ENCODE data around the gene DNM3. TPM values are rescaled to one million over a fixed set of nuclear protein-coding genes. Genes with fewer than 3 reads are reported as not detected.

DNM3 gene
- total RNA-seq, 1 donor: 0.72 TPM

DNA sequence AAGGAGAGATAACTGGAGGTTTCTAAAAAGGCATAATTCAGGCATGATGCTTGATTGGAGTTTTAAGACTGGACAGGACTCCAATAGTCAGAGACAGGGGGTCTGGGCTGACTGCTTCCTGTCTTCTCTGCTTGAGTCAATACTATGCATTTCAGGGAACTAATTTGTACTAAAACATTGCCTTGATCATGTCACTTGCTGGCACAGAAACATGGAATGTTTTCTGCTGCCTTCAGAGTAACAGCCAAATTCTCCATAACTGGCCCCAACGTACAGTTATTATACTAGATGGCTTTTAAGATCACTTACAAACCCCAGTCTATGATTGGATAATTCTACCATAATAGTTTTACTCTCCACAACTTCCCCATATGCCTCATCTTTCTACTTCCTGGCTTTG lies 247.0 kb downstream of the DNM3 start:
- no peaks in the 10 kb centered on the region for H3K9me3 ChIP-seq (ENCODE audit: low read depth, low read length)
- peaks cover 3% of the 10 kb centered on the region for H3K4me1 ChIP-seq (ENCODE audit: insufficient read depth, low read length)
- no peak overlapping the region for H3K27ac ChIP-seq (ENCODE audit: low read depth, low read length)
- no peaks in the 10 kb centered on the region for H3K36me3 ChIP-seq (ENCODE audit: insufficient read depth, low read length)
- H3K27me3 ChIP-seq (ENCODE audit: insufficient read depth, low read length): no peaks in the 10 kb centered on the region
- H3K79me2 ChIP-seq (ENCODE audit: insufficient read depth, low read length): no peaks in the 10 kb centered on the region
- no peak overlapping the region for H3K4me3 ChIP-seq (ENCODE audit: insufficient read depth, low read length)
- no peak for DNase-seq (ENCODE audit: insufficient read length, low spot score, missing footprints)
- TF ChIP-seq CTCF (IDR thresholded peaks at IDR 0.05; ENCODE audit: extremely low read depth, low read depth, low read length): no peak
- H3K4me2 ChIP-seq (ENCODE audit: insufficient read depth, low read length): no peak overlapping the region
- H2AFZ ChIP-seq (ENCODE audit: low read length): no peak overlapping the region
- no peaks in the 10 kb centered on the region for H4K20me1 ChIP-seq (ENCODE audit: insufficient read depth, low read length)

- Histone ChIP-seq H4K20me1 (ENCODE audit: insufficient read depth, low read length) (no peaks in the 10 kb centered on the region), H3K4me2 (ENCODE audit: insufficient read depth, low read length) (peak overlapping the region; percentile 39), H3K4me3 (ENCODE audit: insufficient read depth, low read length) (no peak overlapping the region), H3K36me3 (ENCODE audit: insufficient read depth, low read length) (no peaks in the 10 kb centered on the region), H3K79me2 (ENCODE audit: insufficient read depth, low read length) (no peaks in the 10 kb centered on the region), H3K9me3 (ENCODE audit: low read depth, low read length) (no peaks in the 10 kb centered on the region), H3K27me3 (ENCODE audit: insufficient read depth, low read length) (no peaks in the 10 kb centered on the region), H2AFZ (ENCODE audit: low read length) (no peak overlapping the region), H3K27ac (ENCODE audit: low read depth, low read length) (no peak overlapping the region), H3K4me1 (ENCODE audit: insufficient read depth, low read length) (peaks cover 3% of the 10 kb centered on the region)
- peak; percentile 86 for TF ChIP-seq CTCF (IDR thresholded peaks at IDR 0.05; ENCODE audit: extremely low read depth, low read depth, low read length)
- DNase-seq (ENCODE audit: insufficient read length, low spot score, missing footprints): no peak
Measured at GRCh38 chr1:172089768-172090510, 248.6 kb downstream of the DNM3 start.

- Histone ChIP-seq H3K79me2 (ENCODE audit: insufficient read depth, low read length) (no peaks in the 10 kb centered on the region), H3K36me3 (ENCODE audit: insufficient read depth, low read length) (no peaks in the 10 kb centered on the region), H3K27ac (ENCODE audit: low read depth, low read length) (no peak overlapping the region), H3K4me1 (ENCODE audit: insufficient read depth, low read length) (peaks cover 3% of the 10 kb centered on the region), H3K4me2 (ENCODE audit: insufficient read depth, low read length) (no peak overlapping the region), H3K4me3 (ENCODE audit: insufficient read depth, low read length) (no peak overlapping the region), H2AFZ (ENCODE audit: low read length) (no peak overlapping the region), H3K9me3 (ENCODE audit: low read depth, low read length) (no peaks in the 10 kb centered on the region), H4K20me1 (ENCODE audit: insufficient read depth, low read length) (no peaks in the 10 kb centered on the region), H3K27me3 (ENCODE audit: insufficient read depth, low read length) (no peaks in the 10 kb centered on the region)
- TF ChIP-seq CTCF (IDR thresholded peaks at IDR 0.05; ENCODE audit: extremely low read depth, low read depth, low read length): no peak
- DNase-seq (ENCODE audit: insufficient read length, low spot score, missing footprints): no peak
Measured at GRCh38 chr1:172090511-172090817, 249.2 kb downstream of the DNM3 start.

DNA sequence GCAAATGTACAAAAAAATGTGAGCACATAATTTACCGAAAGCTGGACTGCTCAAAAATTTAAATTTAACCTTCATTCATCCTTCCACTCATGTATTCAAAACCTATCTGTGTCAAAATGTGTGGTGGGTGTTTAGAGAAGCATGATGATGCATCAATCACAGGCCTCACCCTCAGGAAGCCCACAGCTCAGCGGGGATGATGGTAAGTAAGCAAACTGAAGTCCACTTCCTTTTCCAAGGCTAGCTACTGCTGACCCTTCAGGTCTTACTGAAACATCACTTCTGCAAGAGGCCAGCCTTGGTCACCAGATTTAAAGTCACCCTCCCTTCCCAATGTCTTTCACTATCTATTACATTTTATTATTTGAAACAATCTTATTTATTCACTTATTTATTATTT lies 254.5 kb downstream of the DNM3 start:
- Histone ChIP-seq H3K36me3 (ENCODE audit: insufficient read depth, low read length) (no peaks in the 10 kb centered on the region), H3K4me2 (ENCODE audit: insufficient read depth, low read length) (no peak overlapping the region), H3K4me3 (ENCODE audit: insufficient read depth, low read length) (no peak overlapping the region), H3K79me2 (ENCODE audit: insufficient read depth, low read length) (no peaks in the 10 kb centered on the region), H2AFZ (ENCODE audit: low read length) (no peak overlapping the region), H4K20me1 (ENCODE audit: insufficient read depth, low read length) (no peaks in the 10 kb centered on the region), H3K9me3 (ENCODE audit: low read depth, low read length) (no peaks in the 10 kb centered on the region), H3K27me3 (ENCODE audit: insufficient read depth, low read length) (no peaks in the 10 kb centered on the region), H3K27ac (ENCODE audit: low read depth, low read length) (no peak overlapping the region), H3K4me1 (ENCODE audit: insufficient read depth, low read length) (peaks cover 3% of the 10 kb centered on the region)
- no peak for DNase-seq (ENCODE audit: insufficient read length, low spot score, missing footprints)
- no peak for TF ChIP-seq CTCF (IDR thresholded peaks at IDR 0.05; ENCODE audit: extremely low read depth, low read depth, low read length)

Measured in osteoblast (primary cell).